ENCODE measurements around the gene CAMK2D.
"Not testable (repeated sequence)": the region's sequence is repeated elsewhere in the genome, so short reads cannot be mapped to it uniquely, and the experiment has no call there.

CAMK2D gene

GRCh38 chr4:113761620-113762185 lies at the start of gene CAMK2D:
Gene CAMK2D, minus strand, starts transcription at chr4:113761738. Its CDS starts 670 bp downstream, at chr4:113761068.
- peak; percentile 92 for DNase-seq

DNA sequence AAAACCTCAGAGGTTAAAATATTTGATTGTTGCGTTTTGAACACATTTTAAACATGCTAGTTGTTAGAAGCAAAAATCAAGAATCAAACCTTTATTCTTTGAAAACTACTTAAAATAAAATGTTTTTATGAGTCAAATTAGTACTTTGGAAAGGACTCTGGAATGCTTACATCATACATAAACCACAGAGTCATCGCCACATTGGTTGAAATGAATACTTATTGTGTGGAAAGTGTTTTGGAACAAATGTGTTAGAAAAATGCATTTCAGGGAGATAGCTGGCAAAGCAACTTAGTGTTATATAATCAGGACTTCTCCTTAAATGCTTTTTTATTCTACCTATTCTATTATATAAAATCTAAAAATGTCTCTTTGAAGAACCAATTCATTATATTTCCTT lies 49.4 kb upstream of the CAMK2D start:
- no peak for DNase-seq

DNA sequence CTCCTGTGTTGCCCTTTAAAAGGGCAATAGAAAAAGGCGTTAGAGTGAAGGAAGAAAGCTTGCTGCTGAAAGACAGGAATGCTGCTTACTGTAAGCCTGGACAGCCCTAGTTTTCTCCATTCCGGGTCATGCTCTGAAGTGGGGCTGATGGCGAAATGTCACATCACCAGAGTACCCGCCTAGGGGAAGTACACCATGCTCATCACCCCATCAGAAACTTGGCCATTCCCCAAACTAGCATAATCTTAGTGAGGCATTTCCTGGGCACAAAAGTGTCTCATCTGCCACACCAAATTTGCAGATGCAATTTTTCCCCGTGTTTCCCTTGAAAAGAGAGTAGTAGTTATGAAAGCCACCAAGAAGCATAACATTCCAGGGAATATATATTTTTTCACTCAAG lies 47.8 kb upstream of the CAMK2D start:
- DNase-seq, result no peak

GRCh38 chr4:113806850-113807249 lies 45.3 kb upstream of the CAMK2D start:
- no peak for DNase-seq

DNA sequence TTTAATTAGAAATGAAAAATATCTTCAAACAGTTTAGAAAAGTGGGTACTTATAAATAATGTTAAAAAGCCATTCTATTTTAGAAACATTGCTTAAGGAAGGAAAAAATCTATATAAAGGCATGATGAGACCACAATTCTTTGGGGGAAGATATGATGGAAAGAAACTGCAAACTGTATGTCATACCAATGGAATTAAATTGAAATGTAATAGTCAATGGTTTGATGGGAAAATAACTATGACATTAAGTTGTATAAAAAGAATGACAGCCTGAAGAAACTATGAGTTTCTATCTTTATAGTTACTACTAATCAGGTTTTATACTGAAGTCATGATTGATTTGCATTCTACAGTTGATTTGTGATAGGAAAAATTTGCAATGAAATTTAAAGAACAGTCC lies 40.3 kb upstream of the CAMK2D start:
- DNase-seq, result no peak

GRCh38 chr4:113796381-113796780 lies 34.8 kb upstream of the CAMK2D start:
- DNase-seq, result not testable (repeated sequence)

DNA sequence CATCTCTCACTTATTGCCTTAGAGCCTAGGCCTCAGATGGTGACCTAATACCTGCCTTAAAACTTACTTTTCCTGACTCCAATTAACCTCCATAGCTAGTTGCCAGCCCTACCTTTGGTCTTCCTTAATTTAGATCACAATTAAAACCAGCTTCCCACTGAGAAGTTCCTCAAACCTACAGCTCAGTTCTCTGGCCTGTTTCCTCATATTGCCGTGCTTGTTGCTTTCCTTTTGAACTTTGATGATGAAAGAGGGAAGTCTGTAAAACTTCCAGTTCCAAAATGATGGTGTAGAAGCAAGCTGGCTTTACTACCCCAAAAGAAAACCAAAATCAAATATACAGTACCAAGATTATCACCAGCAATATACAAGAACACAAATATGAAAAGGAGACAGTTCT lies 28.9 kb upstream of the CAMK2D start:
- no peak for DNase-seq

DNA sequence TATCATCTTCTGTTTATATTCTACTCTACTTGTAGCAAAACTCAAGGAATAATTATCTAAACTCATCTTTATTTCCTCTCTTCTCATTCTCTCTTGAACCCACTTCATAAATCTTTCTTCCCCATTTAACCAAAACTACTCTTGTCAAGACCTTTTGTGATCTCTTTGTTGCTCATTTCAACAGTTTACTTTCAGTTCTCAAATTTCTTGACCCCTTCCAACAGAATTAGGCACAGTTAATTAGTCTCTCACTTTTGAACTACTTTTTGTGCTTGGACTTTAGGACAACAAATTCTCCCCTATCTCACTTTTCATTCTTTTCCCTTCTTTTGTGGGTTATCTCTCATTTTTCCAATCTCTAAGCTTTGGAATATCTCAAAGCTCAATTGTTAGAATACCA lies 27.4 kb upstream of the CAMK2D start:
- DNase-seq, result no peak

DNA sequence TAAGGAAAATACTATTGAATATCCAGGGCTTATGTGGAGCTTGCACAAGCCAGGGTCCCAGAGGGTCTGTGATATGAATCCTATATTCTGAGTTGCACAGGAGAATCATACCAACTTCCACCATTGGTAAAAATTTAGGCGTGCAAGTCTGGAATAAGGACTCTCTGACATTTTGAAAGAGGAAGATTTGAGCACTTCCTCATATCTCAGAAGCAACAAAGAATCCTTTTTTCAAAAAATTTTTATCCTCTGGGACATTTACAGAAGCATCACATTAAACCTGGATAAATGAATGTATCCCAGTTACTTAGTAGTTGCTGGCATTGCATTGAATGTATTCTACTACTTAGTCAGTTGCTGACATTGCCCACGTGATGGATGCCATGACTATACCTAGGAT lies 24.2 kb upstream of the CAMK2D start:
- no peak for DNase-seq

DNA sequence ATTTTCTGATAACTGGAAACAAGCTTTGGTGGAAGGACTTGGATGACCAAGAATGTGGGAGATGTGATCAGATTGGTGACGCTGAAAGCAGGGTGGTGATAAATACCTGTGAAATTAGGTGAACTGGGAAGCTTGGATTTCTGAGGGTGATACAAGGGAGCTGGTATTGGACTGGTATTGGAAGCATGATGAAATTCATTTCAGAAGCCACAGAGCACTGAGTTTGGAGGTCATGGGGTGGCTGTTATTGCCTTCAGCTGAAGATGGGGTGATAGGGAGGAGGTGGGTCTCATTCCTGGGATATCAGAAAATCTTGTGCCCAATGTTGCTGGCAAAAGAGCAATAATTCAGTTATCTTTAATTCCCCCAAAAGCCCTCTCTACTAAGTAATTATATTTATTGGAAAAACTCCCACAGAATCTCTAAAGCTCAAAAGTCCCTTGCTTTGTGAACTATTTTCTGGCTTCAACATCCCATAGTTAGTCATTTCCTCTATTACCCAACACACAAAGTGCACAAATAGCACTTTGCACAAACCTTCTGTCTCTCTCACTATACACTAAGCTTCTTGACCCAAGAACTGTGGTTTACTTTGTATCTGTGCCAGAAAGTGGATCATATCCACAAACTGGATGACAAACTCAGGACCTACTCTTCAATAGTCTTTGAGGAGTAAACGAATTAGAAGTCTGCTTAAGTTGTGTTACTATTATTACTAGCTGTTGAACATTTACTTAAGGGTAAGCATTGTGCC lies 23.1 kb upstream of the CAMK2D start:
- DNase-seq, result peak; percentile 11

GRCh38 chr4:113783701-113784100 lies 22.2 kb upstream of the CAMK2D start:
- no peak for DNase-seq

GRCh38 chr4:113783289-113783688 lies 21.8 kb upstream of the CAMK2D start:
- no peak for DNase-seq

- peak; percentile 29 for DNase-seq
Observed at GRCh38 chr4:113781439-113782040, 20.0 kb upstream of the CAMK2D start.

- DNase-seq, result no peak
Observed at GRCh38 chr4:113776679-113777078, 15.1 kb upstream of the CAMK2D start.

DNA sequence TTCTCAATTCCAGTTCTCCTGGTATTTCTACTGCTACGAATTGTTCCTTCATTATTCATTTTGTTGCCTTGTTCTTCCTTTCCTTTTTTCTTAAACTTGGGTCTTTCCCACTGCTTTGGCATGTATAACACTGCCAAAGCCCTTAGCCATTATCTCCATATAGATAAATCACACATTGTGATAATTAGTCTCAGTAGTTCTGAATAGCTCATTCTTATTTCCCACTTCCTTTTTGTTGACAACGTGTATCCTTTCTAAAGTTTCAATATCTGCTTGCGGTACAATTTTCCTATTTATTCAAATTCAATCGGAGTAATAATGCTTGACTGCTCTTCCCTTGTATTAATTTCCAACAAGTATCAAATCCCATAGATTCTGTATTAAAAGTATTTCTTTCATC lies 14.5 kb upstream of the CAMK2D start:
- DNase-seq, result no peak

GRCh38 chr4:113773756-113774155 lies 12.2 kb upstream of the CAMK2D start:
- no peak for DNase-seq

GRCh38 chr4:113773014-113773413 lies 11.5 kb upstream of the CAMK2D start:
- no peak for DNase-seq

- DNase-seq, result no peak
Observed at GRCh38 chr4:113772319-113772718, 10.8 kb upstream of the CAMK2D start.

GRCh38 chr4:113769744-113770143 lies 8.2 kb upstream of the CAMK2D start:
- DNase-seq, result no peak

DNA sequence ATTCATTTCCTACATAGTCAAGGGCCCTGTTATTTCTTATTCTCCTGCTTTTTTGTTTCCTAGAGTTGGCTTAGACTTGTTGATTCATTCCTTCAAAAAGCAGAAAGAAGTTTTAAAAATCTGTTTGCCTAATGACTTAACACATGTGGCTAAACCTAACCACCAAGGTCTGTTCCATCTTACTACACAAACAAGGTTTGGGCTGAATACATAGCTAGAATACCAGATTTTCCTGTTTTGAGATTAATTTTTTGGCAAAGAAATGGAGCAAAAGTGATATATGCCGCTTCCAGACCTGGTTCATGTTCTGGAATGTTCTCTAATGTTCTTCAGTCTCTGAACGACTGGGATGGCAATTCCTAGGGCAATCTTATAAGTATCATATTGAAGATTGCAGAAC lies 7.4 kb upstream of the CAMK2D start:
- DNase-seq, result no peak

- no peak for DNase-seq
Observed at GRCh38 chr4:113766882-113767281, 5.3 kb upstream of the CAMK2D start.

DNA sequence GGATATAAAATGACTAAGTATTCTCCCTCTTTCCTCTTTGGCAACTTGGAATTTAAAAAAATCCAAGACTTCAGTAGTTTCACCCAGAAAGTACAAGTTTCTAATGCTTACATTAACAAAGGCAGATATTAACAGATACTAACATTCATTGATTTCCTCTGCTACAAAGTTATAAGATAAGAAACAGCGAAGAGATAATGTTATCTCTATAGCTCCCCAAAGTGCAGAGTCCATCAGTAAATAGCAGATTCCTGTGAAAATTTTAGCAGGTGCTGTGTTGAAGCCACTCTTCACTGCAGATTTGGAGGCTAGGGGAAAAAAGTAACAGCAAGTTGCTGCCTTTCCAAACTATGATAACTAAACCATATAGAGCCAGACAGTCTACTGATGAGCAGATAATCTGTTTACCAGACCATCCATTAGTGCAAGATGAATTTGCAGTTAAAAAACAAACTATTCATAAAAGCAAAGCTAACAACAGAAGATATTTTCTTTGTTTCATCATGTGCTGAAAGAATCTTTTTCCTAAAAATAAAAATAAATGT lies 3.3 kb upstream of the CAMK2D start:
- DNase-seq, result no peak

DNA sequence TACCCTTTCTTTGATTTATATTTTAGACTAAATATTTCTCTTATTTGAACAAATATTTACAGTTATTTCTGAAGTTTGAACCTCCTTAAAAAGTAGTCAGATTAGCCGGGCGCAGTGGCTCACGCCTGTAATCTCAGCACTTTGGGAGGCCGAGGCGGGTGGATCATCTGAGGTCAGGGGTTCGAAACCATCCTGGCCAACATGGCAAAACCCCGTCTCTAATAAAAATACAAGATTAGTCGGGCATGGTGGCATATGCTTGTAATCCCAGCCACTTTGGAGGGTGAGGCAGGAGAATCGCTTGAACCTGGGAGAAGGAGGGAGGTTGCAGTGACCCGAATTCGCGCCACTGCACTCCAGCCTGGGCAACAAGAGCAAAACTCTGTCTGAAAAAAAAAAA lies 2.4 kb upstream of the CAMK2D start:
- DNase-seq, result not testable (repeated sequence)

- DNase-seq, result no peak
Observed at GRCh38 chr4:113763029-113763285, 1.4 kb upstream of the CAMK2D start.
